ENCODE results near the gene FGF19. TPM values are rescaled to one million over a fixed set of nuclear protein-coding genes. Genes with fewer than 3 reads are reported as not detected.

FGF19 gene
- total RNA-seq, 1 experiment from 2014 or later = not detected

DNA sequence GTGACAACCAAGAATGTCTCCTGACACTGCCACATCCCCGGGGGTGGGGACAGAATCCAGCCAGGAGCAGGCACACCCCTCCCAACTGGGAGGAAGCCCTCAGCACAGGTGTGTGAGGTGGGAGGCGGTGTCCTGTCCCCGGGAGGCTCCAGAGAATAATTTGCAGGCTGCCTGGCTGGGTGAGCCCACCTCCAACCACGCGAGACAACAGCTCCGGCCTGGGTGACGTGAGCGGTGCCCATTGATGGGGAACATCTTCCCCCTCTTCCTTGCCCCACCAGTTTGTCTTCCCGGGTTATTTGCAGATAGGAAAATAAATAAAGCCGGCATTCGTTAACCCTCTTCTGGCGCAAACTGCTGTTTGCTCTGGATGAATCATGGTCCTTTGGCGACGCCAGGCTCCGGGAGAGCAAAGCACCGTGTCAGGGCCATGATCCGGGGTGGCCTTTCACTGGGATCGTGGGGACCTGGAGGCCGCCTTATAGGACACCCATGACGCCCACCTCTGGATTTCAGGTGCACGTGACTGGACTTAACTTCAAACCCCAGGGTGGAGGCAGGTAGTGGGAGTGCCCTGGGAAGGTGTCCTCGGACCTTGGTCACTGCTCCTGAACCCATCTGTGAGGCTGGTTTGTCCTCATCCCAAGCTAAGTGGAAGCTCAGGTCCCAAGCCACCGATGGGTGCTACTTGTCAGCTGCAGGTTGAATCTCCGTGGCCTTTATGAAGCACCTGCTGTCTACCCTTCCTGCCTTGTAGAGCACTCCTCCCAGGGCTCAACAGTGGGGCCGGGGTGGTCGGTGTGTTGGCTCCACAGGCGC, 49.0 kb downstream of the FGF19 start:
- intact Hi-C loops (cut with micrococcal nuclease) = loop anchor here (2.0 kb wide), 1 partner anchor 16 kb away; no protein-coding TSS in a partner anchor
- Histone ChIP-seq H3K9me2 (replicated peaks; ENCODE audit: low read length) (no peaks in the 10 kb centered on the region), H3K79me2 (ENCODE audit: low read length) (peaks cover 11% of the 10 kb centered on the region; the same call in 1 of the 2 replicates), H3K9ac (ENCODE audit: low read length) (peak overlapping the region; percentile 50), H2AFZ (ENCODE audit: low read length) (no peak overlapping the region), H3K9me3 (ENCODE audit: low read length) (no peaks in the 10 kb centered on the region), H3K4me3 (ENCODE audit: low read length) (no peak overlapping the region; the same call in 1 of the 2 replicates), H3K27ac (ENCODE audit: low read length) (peak overlapping the region; percentile 87), H3F3A (ENCODE audit: low read length, unreplicated experiment) (peaks cover 34% of the 10 kb centered on the region), H3K4me2 (ENCODE audit: low read length) (peak overlapping the region; percentile 48), H4K20me1 (ENCODE audit: low read length) (peaks cover 31% of the 10 kb centered on the region), H3K36me3 (ENCODE audit: low read depth, low read length) (peaks cover 35% of the 10 kb centered on the region), H3K4me1 (ENCODE audit: insufficient read depth, low read length) (peaks cover 55% of the 10 kb centered on the region), H3K27me3 (ENCODE audit: low read length) (no peaks in the 10 kb centered on the region)
- ChIA-PET CTCF (no interaction called here), POLR2A (ENCODE audit: unreplicated experiment) (interaction anchor here (0.6 kb wide), 1 partner anchor 19 kb away, joined by 3 read pairs; no protein-coding TSS in a partner anchor)
- ATAC-seq (peak; percentile 62), DNase-seq (peak; percentile 97)
- no TSS peak for BruUV-seq (replicated peaks)
- TF ChIP-seq EZH2phosphoT487 (IDR thresholded peaks at IDR 0.05; ENCODE audit: borderline replicate concordance, low read length) (peak; percentile 95), EZH2 (IDR thresholded peaks at IDR 0.05; ENCODE audit: low read length, unreplicated experiment) (no peak)
- TF ChIP-seq, protein P1, sequence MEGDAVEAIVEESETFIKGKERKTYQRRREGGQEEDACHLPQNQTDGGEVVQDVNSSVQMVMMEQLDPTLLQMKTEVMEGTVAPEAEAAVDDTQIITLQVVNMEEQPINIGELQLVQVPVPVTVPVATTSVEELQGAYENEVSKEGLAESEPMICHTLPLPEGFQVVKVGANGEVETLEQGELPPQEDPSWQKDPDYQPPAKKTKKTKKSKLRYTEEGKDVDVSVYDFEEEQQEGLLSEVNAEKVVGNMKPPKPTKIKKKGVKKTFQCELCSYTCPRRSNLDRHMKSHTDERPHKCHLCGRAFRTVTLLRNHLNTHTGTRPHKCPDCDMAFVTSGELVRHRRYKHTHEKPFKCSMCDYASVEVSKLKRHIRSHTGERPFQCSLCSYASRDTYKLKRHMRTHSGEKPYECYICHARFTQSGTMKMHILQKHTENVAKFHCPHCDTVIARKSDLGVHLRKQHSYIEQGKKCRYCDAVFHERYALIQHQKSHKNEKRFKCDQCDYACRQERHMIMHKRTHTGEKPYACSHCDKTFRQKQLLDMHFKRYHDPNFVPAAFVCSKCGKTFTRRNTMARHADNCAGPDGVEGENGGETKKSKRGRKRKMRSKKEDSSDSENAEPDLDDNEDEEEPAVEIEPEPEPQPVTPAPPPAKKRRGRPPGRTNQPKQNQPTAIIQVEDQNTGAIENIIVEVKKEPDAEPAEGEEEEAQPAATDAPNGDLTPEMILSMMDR (conservative IDR thresholded peaks at IDR 0.05; ENCODE audit: low read depth, low read length) = no peak

GRCh38 chr11:69654001-69654659, 49.7 kb downstream of the FGF19 start:
- DNase-seq (peak; percentile 86), ATAC-seq (peak; percentile 50)
- H3K9me3 ChIP-seq (ENCODE audit: low read length) = no peaks in the 10 kb centered on the region
- peaks cover 42% of the 10 kb centered on the region for H3K36me3 ChIP-seq (ENCODE audit: low read depth, low read length)
- peaks cover 63% of the 10 kb centered on the region for H3K4me1 ChIP-seq (ENCODE audit: insufficient read depth, low read length)
- H3K4me3 ChIP-seq (ENCODE audit: low read length) = peak overlapping the region; percentile 24; the same call in 1 of the 2 replicates
- peak overlapping the region; percentile 87 for H3K27ac ChIP-seq (ENCODE audit: low read length)
- no peaks in the 10 kb centered on the region for H3K27me3 ChIP-seq (ENCODE audit: low read length)
- CTCF ChIA-PET = no interaction called here
- peaks cover 39% of the 10 kb centered on the region for H3F3A ChIP-seq (ENCODE audit: low read length, unreplicated experiment)
- intact Hi-C loops (cut with micrococcal nuclease) = loop anchor here (2.0 kb wide), 1 partner anchor 17 kb away; no protein-coding TSS in a partner anchor
- peak overlapping the region; percentile 50 for H3K9ac ChIP-seq (ENCODE audit: low read length)
- TF ChIP-seq EZH2 (IDR thresholded peaks at IDR 0.05; ENCODE audit: low read length, unreplicated experiment) = no peak
- POLR2A ChIA-PET (ENCODE audit: unreplicated experiment) = interaction anchor here (0.6 kb wide), 1 partner anchor 20 kb away, joined by 3 read pairs; no protein-coding TSS in a partner anchor
- BruUV-seq (replicated peaks) = TSS peak; percentile 31
- peaks cover 39% of the 10 kb centered on the region for H4K20me1 ChIP-seq (ENCODE audit: low read length)
- peaks cover 18% of the 10 kb centered on the region for H3K79me2 ChIP-seq (ENCODE audit: low read length)
- H3K9me2 ChIP-seq (replicated peaks; ENCODE audit: low read length) = no peaks in the 10 kb centered on the region
- no peak overlapping the region for H2AFZ ChIP-seq (ENCODE audit: low read length)
- H3K4me2 ChIP-seq (ENCODE audit: low read length) = peak overlapping the region; percentile 48

DNA sequence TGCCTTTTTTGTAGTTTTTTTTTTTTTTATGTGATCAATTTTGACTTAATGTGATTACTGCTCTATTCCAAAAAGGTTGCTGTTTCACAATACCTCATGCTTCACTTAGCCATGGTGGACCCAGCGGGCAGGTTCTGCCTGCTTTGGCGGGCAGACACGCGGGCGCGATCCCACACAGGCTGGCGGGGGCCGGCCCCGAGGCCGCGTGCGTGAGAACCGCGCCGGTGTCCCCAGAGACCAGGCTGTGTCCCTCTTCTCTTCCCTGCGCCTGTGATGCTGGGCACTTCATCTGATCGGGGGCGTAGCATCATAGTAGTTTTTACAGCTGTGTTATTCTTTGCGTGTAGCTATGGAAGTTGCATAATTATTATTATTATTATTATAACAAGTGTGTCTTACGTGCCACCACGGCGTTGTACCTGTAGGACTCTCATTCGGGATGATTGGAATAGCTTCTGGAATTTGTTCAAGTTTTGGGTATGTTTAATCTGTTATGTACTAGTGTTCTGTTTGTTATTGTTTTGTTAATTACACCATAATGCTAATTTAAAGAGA, 50.3 kb downstream of the FGF19 start:
- Histone ChIP-seq H3K79me2 (ENCODE audit: low read length) (peaks cover 25% of the 10 kb centered on the region), H3K27ac (ENCODE audit: low read length) (peak overlapping the region; percentile 87), H3F3A (ENCODE audit: low read length, unreplicated experiment) (peaks cover 46% of the 10 kb centered on the region), H3K4me2 (ENCODE audit: low read length) (peak overlapping the region; percentile 48), H4K20me1 (ENCODE audit: low read length) (peaks cover 45% of the 10 kb centered on the region), H3K4me1 (ENCODE audit: insufficient read depth, low read length) (peaks cover 69% of the 10 kb centered on the region), H3K27me3 (ENCODE audit: low read length) (no peaks in the 10 kb centered on the region), H3K9me3 (ENCODE audit: low read length) (no peaks in the 10 kb centered on the region), H3K9ac (ENCODE audit: low read length) (no peak overlapping the region), H3K36me3 (ENCODE audit: low read depth, low read length) (peaks cover 49% of the 10 kb centered on the region), H3K4me3 (ENCODE audit: low read length) (no peak overlapping the region), H3K9me2 (replicated peaks; ENCODE audit: low read length) (no peaks in the 10 kb centered on the region), H2AFZ (ENCODE audit: low read length) (no peak overlapping the region)
- no peak for ATAC-seq
- intact Hi-C loops (cut with micrococcal nuclease) = no loop called here
- TF ChIP-seq EZH2 (IDR thresholded peaks at IDR 0.05; ENCODE audit: low read length, unreplicated experiment) (no peak), EZH2phosphoT487 (IDR thresholded peaks at IDR 0.05; ENCODE audit: borderline replicate concordance, low read length) (no peak)
- TF ChIP-seq, protein P1 (conservative IDR thresholded peaks at IDR 0.05; ENCODE audit: low read depth, low read length) = no peak
- CTCF ChIA-PET = no interaction called here
- POLR2A ChIA-PET (ENCODE audit: unreplicated experiment) = no interaction called here
- no peak for DNase-seq
- no TSS peak for BruUV-seq (replicated peaks)
